Neural progenitor cell (in vitro differentiated cells): ENCODE data around the gene TBC1D7. TPM values are rescaled to one million over a fixed set of nuclear protein-coding genes. Genes with fewer than 3 reads are reported as not detected.

Experiments used
- DNase-seq: peaks from one replicate; pipeline ENCODE4 v3.0.0-alpha.2; 2016; ENCODE audit warnings: low spot score
- H2AFZ ChIP-seq: fragments of 200-600 bp; sonication (generic); replicated peaks from 2 replicates; pipeline ENCODE4 v1.6.1; 2016; ENCODE audit warnings: antibody characterized with exemption
- H3F3A ChIP-seq: fragments of 200-600 bp; sonication (generic); 2 replicates; pipeline ENCODE4 v1.6.1; 2016; ENCODE audit warnings: antibody characterized with exemption, low read depth
- H3K27ac ChIP-seq: fragments of 200-600 bp; sonication (generic); 2 replicates; pipeline ENCODE4 v1.5.1; 2016; ENCODE audit warnings: mild to moderate bottlenecking
- H3K27me3 ChIP-seq: fragments of 200-600 bp; sonication (generic); 2 replicates; pipeline ENCODE4 v1.6.1; 2016; ENCODE audit warnings: mild to moderate bottlenecking, moderate library complexity
- H3K36me3 ChIP-seq: fragments of 200-600 bp; sonication (generic); 2 replicates; pipeline ENCODE4 v1.5.1; 2016
- H3K4me1 ChIP-seq: fragments of 200-600 bp; sonication (generic); 2 replicates; pipeline ENCODE4 v1.6.1; 2016; ENCODE audit warnings: mixed run types
- H3K4me2 ChIP-seq: fragments of 200-600 bp; sonication (generic); 2 replicates; pipeline ENCODE4 v1.6.1; 2016
- H3K4me3 ChIP-seq: fragments of 200-600 bp; sonication (generic); 2 replicates; pipeline ENCODE4 v1.5.1; 2016
- H3K79me2 ChIP-seq: fragments of 200-600 bp; sonication (generic); 2 replicates; pipeline ENCODE4 v1.6.1; 2016; ENCODE audit warnings: low read depth
- H3K9ac ChIP-seq: fragments of 200-600 bp; sonication (generic); 2 replicates; pipeline ENCODE4 v1.6.1; 2016
- H3K9me3 ChIP-seq: fragments of 200-600 bp; sonication (generic); 2 replicates; pipeline ENCODE4 v1.5.1; 2016; ENCODE audit warnings: low read depth
- H4K20me1 ChIP-seq: fragments of 200-600 bp; sonication (generic); 2 replicates; pipeline ENCODE4 v1.6.1; 2016; ENCODE audit warnings: low read depth
- H3K27ac Mint-ChIP-seq: 3 replicates; pipeline ENCODE4 v1.8.0; 2021; ENCODE audit warnings: mixed read lengths
- H3K27me3 Mint-ChIP-seq: 2 replicates; pipeline ENCODE4 v1.8.0; 2022; ENCODE audit warnings: low read depth, mild to moderate bottlenecking, inconsistent platforms, moderate library complexity, mixed read lengths; ENCODE audit not compliant: insufficient read depth
- H3K36me3 Mint-ChIP-seq: 3 replicates; pipeline ENCODE4 v1.8.0; 2021; ENCODE audit warnings: mixed read lengths
- H3K4me1 Mint-ChIP-seq: 3 replicates; pipeline ENCODE4 v1.8.0; 2021; ENCODE audit warnings: mixed read lengths
- H3K4me3 Mint-ChIP-seq: 3 replicates; pipeline ENCODE4 v1.8.0; 2021; ENCODE audit warnings: mild to moderate bottlenecking, moderate library complexity, mixed read lengths
- H3K9me3 Mint-ChIP-seq: 3 replicates; pipeline ENCODE4 v1.8.0; 2020; ENCODE audit warnings: mixed read lengths
- CTCF ChIP-seq: fragments of 200-600 bp; sonication (generic); IDR thresholded peaks from 2 replicates; pipeline ENCODE4 v1.5.1; 2017; ENCODE audit warnings: antibody characterized with exemption, mild to moderate bottlenecking
- EZH2 ChIP-seq: fragments of 200-600 bp; sonication (generic); IDR thresholded peaks from 2 replicates; pipeline ENCODE4 v1.6.1; 2017; ENCODE audit warnings: antibody characterized with exemption, mild to moderate bottlenecking, moderate library complexity
- EZH2phosphoT487 ChIP-seq: fragments of 200-600 bp; sonication (generic); IDR thresholded peaks from 2 replicates; pipeline ENCODE4 v1.6.1; 2017; ENCODE audit warnings: antibody characterized with exemption
- total RNA-seq: library from RNA; depleted of rRNA; stranded (reverse); fragments of >200 nt; gene quantifications from 2 replicates; pipeline ENCODE4 v1.2.3, GENCODE V29; 2015; ENCODE audit warnings: low replicate concordance

Gene TBC1D7
- total RNA-seq, 1 donor from 2014 or later, result 54.9 TPM

GRCh38 chr6:13304580-13305260 is 23.6 kb downstream of the TBC1D7 start:
- no peak overlapping the region for H3K27ac Mint-ChIP-seq
- Histone ChIP-seq H3K36me3 (peaks cover 21% of the 10 kb centered on the region), H3K4me3 (no peak overlapping the region), H3K9me3 (no peaks in the 10 kb centered on the region), H3K79me2 (no peaks in the 10 kb centered on the region), H3K27ac (no peak overlapping the region), H2AFZ (no peak overlapping the region), H3K27me3 (no peaks in the 10 kb centered on the region), H3K9ac (no peak overlapping the region), H3F3A (no peaks in the 10 kb centered on the region), H3K4me1 (no peaks in the 10 kb centered on the region), H4K20me1 (no peaks in the 10 kb centered on the region), H3K4me2 (no peak overlapping the region)
- no peak overlapping the region for H3K4me3 Mint-ChIP-seq
- TF ChIP-seq EZH2phosphoT487 (no peak), EZH2 (no peak), CTCF (no peak)
- peaks cover 28% of the 10 kb centered on the region for H3K36me3 Mint-ChIP-seq
- no peaks in the 10 kb centered on the region for H3K4me1 Mint-ChIP-seq
- H3K9me3 Mint-ChIP-seq, result no peaks in the 10 kb centered on the region
- H3K27me3 Mint-ChIP-seq, result no peaks in the 10 kb centered on the region
- no peak for DNase-seq

DNA sequence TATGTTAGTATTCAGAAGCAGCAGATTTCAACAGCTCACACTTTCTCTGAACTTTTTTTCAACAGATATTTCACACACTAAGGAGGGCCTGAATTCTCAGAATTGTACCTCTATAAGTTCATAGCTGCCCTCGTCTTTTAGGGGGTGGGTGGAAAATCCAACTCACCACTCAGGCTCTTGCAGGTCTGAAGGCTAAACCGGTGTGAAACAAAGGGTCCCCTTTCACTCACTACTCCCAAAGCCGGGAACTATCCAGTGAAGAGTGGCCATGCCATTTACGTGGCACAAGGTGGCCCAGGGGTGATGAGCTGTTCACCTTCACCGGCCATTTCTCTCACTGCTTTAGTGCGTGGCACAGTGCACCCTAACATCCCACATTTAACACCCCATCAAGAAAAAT is 24.2 kb downstream of the TBC1D7 start:
- H3K4me3 ChIP-seq, result no peak overlapping the region
- H3K4me2 ChIP-seq, result no peak overlapping the region
- no peaks in the 10 kb centered on the region for H4K20me1 ChIP-seq
- TF ChIP-seq EZH2, result no peak
- no peak for TF ChIP-seq CTCF
- no peak for TF ChIP-seq EZH2phosphoT487
- H3K4me1 ChIP-seq, result no peaks in the 10 kb centered on the region
- Mint-ChIP-seq H3K9me3 (no peaks in the 10 kb centered on the region), H3K4me3 (no peak overlapping the region), H3K27me3 (peaks cover 3% of the 10 kb centered on the region), H3K36me3 (peaks cover 25% of the 10 kb centered on the region), H3K27ac (no peak overlapping the region), H3K4me1 (no peaks in the 10 kb centered on the region)
- no peak overlapping the region for H3K27ac ChIP-seq
- no peak for DNase-seq
- no peak overlapping the region for H3K9ac ChIP-seq
- no peaks in the 10 kb centered on the region for H3F3A ChIP-seq
- H3K79me2 ChIP-seq, result no peaks in the 10 kb centered on the region
- H3K9me3 ChIP-seq, result no peaks in the 10 kb centered on the region
- no peak overlapping the region for H2AFZ ChIP-seq
- no peaks in the 10 kb centered on the region for H3K27me3 ChIP-seq
- H3K36me3 ChIP-seq, result peaks cover 16% of the 10 kb centered on the region

DNA sequence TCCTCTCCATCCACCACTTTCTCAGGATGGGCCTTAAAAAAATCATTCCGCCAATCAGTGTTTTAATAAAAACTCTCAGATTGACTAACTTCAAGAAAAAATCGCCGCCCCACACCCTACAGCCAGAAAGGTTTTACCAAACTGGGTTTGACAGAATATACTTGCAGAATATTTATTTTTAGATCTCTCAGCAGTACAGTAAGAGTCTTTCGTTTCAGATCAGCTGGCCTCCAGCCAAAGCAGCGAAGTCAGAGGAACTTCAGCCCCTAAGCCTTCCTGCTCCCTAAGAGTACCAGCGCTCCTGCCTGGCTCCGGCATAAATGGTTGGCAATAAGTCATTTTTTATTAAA is 24.7 kb downstream of the TBC1D7 start:
- no peaks in the 10 kb centered on the region for H3K9me3 Mint-ChIP-seq
- no peaks in the 10 kb centered on the region for H3K9me3 ChIP-seq
- no peaks in the 10 kb centered on the region for H3F3A ChIP-seq
- H3K27ac ChIP-seq, result no peak overlapping the region
- no peaks in the 10 kb centered on the region for H4K20me1 ChIP-seq
- no peak overlapping the region for H3K9ac ChIP-seq
- H3K27ac Mint-ChIP-seq, result no peak overlapping the region
- H3K79me2 ChIP-seq, result no peaks in the 10 kb centered on the region
- peaks cover 3% of the 10 kb centered on the region for H3K27me3 Mint-ChIP-seq
- H3K36me3 Mint-ChIP-seq, result peaks cover 25% of the 10 kb centered on the region
- no peaks in the 10 kb centered on the region for H3K4me1 Mint-ChIP-seq
- no peak for DNase-seq
- H3K4me1 ChIP-seq, result no peaks in the 10 kb centered on the region
- no peak overlapping the region for H3K4me3 Mint-ChIP-seq
- H3K4me2 ChIP-seq, result no peak overlapping the region
- H3K36me3 ChIP-seq, result peaks cover 13% of the 10 kb centered on the region
- no peak overlapping the region for H3K4me3 ChIP-seq
- no peaks in the 10 kb centered on the region for H3K27me3 ChIP-seq
- no peak overlapping the region for H2AFZ ChIP-seq
- no peak for TF ChIP-seq CTCF
- TF ChIP-seq EZH2, result no peak
- TF ChIP-seq EZH2phosphoT487, result no peak
